Panc1 (cell line): Measurements from ENCODE around the gene PRDX3. TPM values are rescaled to one million over a fixed set of nuclear protein-coding genes. Genes with fewer than 3 reads are reported as not detected.

ENCODE experiments used
- ATAC-seq: fragments of 200-7000 bp; cut with Tn5 transposase; 2 replicates; pipeline ENCODE4 v1.9.1; 2020; ENCODE audit warnings: mild to moderate bottlenecking, moderate library complexity
- BruUV-seq: library from RNA; stranded (reverse); fragments of 400-500 nt; replicated peaks from 2 replicates; lab custom pipeline; 2021; lab: Mats Ljungman, UMichigan
- CTCF ChIA-PET: fragments of 300-600 bp; sonication (Branson Sonifier 250); formaldehyde crosslinking; loops from one replicate; lab custom pipeline; 2022; ENCODE audit warnings: antibody characterized with exemption; lab: Charles Lee
- POLR2A ChIA-PET: fragments of 300-600 bp; sonication (Branson Sonifier 250); formaldehyde crosslinking; loops from one replicate; lab custom pipeline; 2022; ENCODE audit warnings: antibody characterized with exemption; lab: Charles Lee
- DNase-seq: peaks from one replicate; pipeline ENCODE4 v3.0.0-alpha.2; 2010; ENCODE audit warnings: low read depth, low spot score
- H3K27ac ChIP-seq: 2 replicates; pipeline ENCODE4 v1.5.1; 2011; ENCODE audit warnings: mild to moderate bottlenecking, low read length, inconsistent platforms
- H3K27me3 ChIP-seq: fragments of 200-500 bp; sonication (Bioruptor generic); 2 replicates; pipeline ENCODE4 v1.6.0; 2014; ENCODE audit warnings: low read length, inconsistent platforms; ENCODE audit not compliant: control insufficient read depth, insufficient read depth
- H3K36me3 ChIP-seq: fragments of 200-500 bp; sonication (Bioruptor generic); 2 replicates; pipeline ENCODE4 v1.5.1; 2014; ENCODE audit warnings: inconsistent platforms, mild to moderate bottlenecking, low read length, moderate library complexity; ENCODE audit not compliant: control insufficient read depth, insufficient read depth
- H3K4me1 ChIP-seq: 2 replicates; pipeline ENCODE4 v1.5.1; 2011; ENCODE audit warnings: inconsistent platforms, mild to moderate bottlenecking, low read length, moderate library complexity; ENCODE audit not compliant: control insufficient read depth, insufficient read depth
- H3K4me3 ChIP-seq, 2 experiments: 2 replicates each; pipeline ENCODE4 v1.5.1; 2011 to 2012; ENCODE audit warnings: low read depth in 2 of 2, low read length in 2 of 2, mild to moderate bottlenecking in 2 of 2, inconsistent platforms in 1 of 2, moderate library complexity in 1 of 2
- H3K9me3 ChIP-seq: fragments of 200-500 bp; sonication (Bioruptor generic); 2 replicates; pipeline ENCODE4 v1.5.1; 2014; ENCODE audit warnings: low read depth, mild to moderate bottlenecking, inconsistent platforms, low read length, moderate library complexity; ENCODE audit not compliant: control insufficient read depth, insufficient read depth
- POLR2AphosphoS5 ChIP-seq: IDR thresholded peaks from 2 replicates; pipeline ENCODE4 v1.6.1; 2012; ENCODE audit warnings: mild to moderate bottlenecking, low read depth, low read length, moderate library complexity
- SIN3A ChIP-seq: IDR thresholded peaks from 2 replicates; pipeline ENCODE4 v1.6.1; 2012; ENCODE audit warnings: low read depth, mild to moderate bottlenecking, low read length, moderate library complexity, borderline replicate concordance; ENCODE audit not compliant: insufficient read depth
- TCF7L2 ChIP-seq: IDR thresholded peaks from 2 replicates; pipeline ENCODE4 v1.6.1; 2011; ENCODE audit warnings: mild to moderate bottlenecking, low read depth, low read length, inconsistent platforms
- in situ Hi-C: cut with HindIII; loops from 2 replicates; pipeline ENCODE4 v1.10.0; 2016; ENCODE audit warnings: low sequenced_read_pairs, low pct_unique_long_range_greater_than_20kb
- intact Hi-C: fragments of 100-400 bp; cut with micrococcal nuclease; formaldehyde crosslinking; loops from one replicate; pipeline ENCODE4 v1.10.0; 2022; ENCODE audit not compliant: unreplicated experiment
- total RNA-seq: library from RNA; stranded (reverse); gene quantifications from one replicate; pipeline ENCODE4 v1.2.1, GENCODE V29; 2021; ENCODE audit not compliant: unreplicated experiment
- TF ChIP-seq, protein P1 (sequence below): fragments of 450-650 bp; IDR thresholded peaks from 2 replicates; pipeline ENCODE4 v1.5.1; 2017; ENCODE audit warnings: mild to moderate bottlenecking
- TF ChIP-seq, protein P2 (sequence below), 2 experiments: IDR thresholded peaks; 2 replicates each; pipeline ENCODE4 v1.6.1; 2011 to 2012; ENCODE audit warnings: low read depth in 2 of 2, control low read depth in 1 of 2, low read length in 1 of 2, mild to moderate bottlenecking in 1 of 2, moderate library complexity in 1 of 2; ENCODE audit not compliant: insufficient read depth in 1 of 2

Gene PRDX3
- total RNA-seq, 1 experiment from 2014 or later, result 235 TPM

DNA sequence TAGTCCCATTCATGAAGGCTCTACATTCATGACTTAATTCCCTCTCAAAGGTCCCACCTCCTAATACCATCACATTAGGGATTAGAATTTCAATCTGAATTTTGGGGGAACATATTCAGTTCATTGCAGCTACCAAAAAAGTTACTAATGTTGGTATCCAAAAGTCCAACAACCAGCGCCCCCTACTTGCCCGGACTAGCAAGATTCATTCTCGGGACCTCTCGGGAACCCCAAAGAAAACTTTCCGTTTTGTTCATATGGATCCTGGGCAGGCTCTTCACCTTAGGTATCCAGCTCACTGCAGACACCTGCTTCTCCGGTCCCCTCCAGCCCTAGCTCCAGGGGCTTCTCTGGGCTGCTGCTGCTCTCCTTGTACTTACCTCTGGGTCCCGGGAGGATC, 19.8 kb upstream of the PRDX3 start:
- no peak for DNase-seq
- no peak overlapping the region for H3K4me3 ChIP-seq
- peaks cover 4% of the 10 kb centered on the region; the same call in 1 of the 2 replicates for H3K4me1 ChIP-seq
- ChIA-PET CTCF (interaction anchor here (0.8 to 3.4 kb wide), 7 partner anchors 9 to 291 kb away, joined by 3 to 34 read pairs (median 9); partner anchors contain the start of gene GRK5), POLR2A (no interaction called here)
- in situ Hi-C loops, result no loop called here
- H3K36me3 ChIP-seq, result no peaks in the 10 kb centered on the region
- no peak overlapping the region for H3K27ac ChIP-seq
- H3K9me3 ChIP-seq, result no peaks in the 10 kb centered on the region
- TF ChIP-seq, protein P1, sequence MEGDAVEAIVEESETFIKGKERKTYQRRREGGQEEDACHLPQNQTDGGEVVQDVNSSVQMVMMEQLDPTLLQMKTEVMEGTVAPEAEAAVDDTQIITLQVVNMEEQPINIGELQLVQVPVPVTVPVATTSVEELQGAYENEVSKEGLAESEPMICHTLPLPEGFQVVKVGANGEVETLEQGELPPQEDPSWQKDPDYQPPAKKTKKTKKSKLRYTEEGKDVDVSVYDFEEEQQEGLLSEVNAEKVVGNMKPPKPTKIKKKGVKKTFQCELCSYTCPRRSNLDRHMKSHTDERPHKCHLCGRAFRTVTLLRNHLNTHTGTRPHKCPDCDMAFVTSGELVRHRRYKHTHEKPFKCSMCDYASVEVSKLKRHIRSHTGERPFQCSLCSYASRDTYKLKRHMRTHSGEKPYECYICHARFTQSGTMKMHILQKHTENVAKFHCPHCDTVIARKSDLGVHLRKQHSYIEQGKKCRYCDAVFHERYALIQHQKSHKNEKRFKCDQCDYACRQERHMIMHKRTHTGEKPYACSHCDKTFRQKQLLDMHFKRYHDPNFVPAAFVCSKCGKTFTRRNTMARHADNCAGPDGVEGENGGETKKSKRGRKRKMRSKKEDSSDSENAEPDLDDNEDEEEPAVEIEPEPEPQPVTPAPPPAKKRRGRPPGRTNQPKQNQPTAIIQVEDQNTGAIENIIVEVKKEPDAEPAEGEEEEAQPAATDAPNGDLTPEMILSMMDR, result peak; percentile 73
- TF ChIP-seq POLR2AphosphoS5, result no peak
- no peaks in the 10 kb centered on the region for H3K27me3 ChIP-seq
- ATAC-seq, result no peak
- intact Hi-C loops, result loop anchor here (2.0 to 5.0 kb wide), 2 partner anchors 218 to 289 kb away; no protein-coding TSS in a partner anchor
- BruUV-seq, result no TSS peak

DNA sequence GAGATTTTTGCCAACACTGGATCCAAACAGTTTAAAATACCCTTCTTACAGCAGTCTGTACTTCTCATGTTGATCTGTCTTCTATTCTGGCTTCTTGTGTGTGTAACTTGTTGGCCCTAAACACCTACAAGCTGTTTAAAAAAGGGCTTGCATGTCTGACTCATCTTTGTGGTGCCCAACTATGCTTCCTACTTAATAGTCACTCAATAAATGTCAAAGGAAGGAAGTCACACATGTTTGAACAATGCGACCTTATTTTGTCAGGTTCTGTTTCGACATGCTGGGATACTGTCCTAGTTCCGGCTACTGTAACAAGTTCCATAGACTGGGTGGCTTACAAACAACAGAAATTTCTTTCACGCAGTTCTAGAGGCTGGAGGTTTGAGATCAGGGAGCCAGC, 19.3 kb upstream of the PRDX3 start:
- Histone ChIP-seq H3K4me3 (no peak overlapping the region), H3K36me3 (no peaks in the 10 kb centered on the region), H3K9me3 (no peaks in the 10 kb centered on the region), H3K27ac (no peak overlapping the region), H3K4me1 (peaks cover under 1% of the 10 kb centered on the region; the same call in 1 of the 2 replicates), H3K27me3 (no peaks in the 10 kb centered on the region)
- intact Hi-C loops, result loop anchor here (2.0 to 5.0 kb wide), 2 partner anchors 219 to 289 kb away; no protein-coding TSS in a partner anchor
- ChIA-PET POLR2A (no interaction called here), CTCF (interaction anchor here (0.8 to 3.4 kb wide), 4 partner anchors 9 to 291 kb away, joined by 4 to 34 read pairs (median 18); partner anchors contain the start of gene GRK5)
- DNase-seq (no peak), ATAC-seq (no peak)
- TF ChIP-seq POLR2AphosphoS5, result no peak
- TF ChIP-seq, protein P2, sequence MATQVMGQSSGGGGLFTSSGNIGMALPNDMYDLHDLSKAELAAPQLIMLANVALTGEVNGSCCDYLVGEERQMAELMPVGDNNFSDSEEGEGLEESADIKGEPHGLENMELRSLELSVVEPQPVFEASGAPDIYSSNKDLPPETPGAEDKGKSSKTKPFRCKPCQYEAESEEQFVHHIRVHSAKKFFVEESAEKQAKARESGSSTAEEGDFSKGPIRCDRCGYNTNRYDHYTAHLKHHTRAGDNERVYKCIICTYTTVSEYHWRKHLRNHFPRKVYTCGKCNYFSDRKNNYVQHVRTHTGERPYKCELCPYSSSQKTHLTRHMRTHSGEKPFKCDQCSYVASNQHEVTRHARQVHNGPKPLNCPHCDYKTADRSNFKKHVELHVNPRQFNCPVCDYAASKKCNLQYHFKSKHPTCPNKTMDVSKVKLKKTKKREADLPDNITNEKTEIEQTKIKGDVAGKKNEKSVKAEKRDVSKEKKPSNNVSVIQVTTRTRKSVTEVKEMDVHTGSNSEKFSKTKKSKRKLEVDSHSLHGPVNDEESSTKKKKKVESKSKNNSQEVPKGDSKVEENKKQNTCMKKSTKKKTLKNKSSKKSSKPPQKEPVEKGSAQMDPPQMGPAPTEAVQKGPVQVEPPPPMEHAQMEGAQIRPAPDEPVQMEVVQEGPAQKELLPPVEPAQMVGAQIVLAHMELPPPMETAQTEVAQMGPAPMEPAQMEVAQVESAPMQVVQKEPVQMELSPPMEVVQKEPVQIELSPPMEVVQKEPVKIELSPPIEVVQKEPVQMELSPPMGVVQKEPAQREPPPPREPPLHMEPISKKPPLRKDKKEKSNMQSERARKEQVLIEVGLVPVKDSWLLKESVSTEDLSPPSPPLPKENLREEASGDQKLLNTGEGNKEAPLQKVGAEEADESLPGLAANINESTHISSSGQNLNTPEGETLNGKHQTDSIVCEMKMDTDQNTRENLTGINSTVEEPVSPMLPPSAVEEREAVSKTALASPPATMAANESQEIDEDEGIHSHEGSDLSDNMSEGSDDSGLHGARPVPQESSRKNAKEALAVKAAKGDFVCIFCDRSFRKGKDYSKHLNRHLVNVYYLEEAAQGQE (IDR thresholded peaks at IDR 0.05; ENCODE audit: insufficient read depth in 1 of 2, low read depth in 2 of 2, low read length in 1 of 2), result no peak
- TF ChIP-seq, protein P1, result no peak
- no peak for TF ChIP-seq SIN3A
- no peak for TF ChIP-seq TCF7L2
- in situ Hi-C loops, result no loop called here
- BruUV-seq, result no TSS peak
